DND-41 (cell line): Measurements from ENCODE around the gene IL17B.

Experiments
- EZH2 ChIP-seq: IDR thresholded peaks from 3 replicates; pipeline ENCODE4 v1.6.1; 2012; ENCODE audit warnings: borderline replicate concordance, low read depth, mild to moderate bottlenecking, moderate library complexity, low read length, inconsistent platforms; ENCODE audit not compliant: severe bottlenecking
- TF ChIP-seq, protein P1 (sequence below): IDR thresholded peaks from 2 replicates; pipeline ENCODE4 v1.5.1; 2012; ENCODE audit warnings: borderline replicate concordance, low read length, moderate library complexity, mild to moderate bottlenecking; ENCODE audit not compliant: poor library complexity, severe bottlenecking; ENCODE audit errors: extremely low read depth

DNA sequence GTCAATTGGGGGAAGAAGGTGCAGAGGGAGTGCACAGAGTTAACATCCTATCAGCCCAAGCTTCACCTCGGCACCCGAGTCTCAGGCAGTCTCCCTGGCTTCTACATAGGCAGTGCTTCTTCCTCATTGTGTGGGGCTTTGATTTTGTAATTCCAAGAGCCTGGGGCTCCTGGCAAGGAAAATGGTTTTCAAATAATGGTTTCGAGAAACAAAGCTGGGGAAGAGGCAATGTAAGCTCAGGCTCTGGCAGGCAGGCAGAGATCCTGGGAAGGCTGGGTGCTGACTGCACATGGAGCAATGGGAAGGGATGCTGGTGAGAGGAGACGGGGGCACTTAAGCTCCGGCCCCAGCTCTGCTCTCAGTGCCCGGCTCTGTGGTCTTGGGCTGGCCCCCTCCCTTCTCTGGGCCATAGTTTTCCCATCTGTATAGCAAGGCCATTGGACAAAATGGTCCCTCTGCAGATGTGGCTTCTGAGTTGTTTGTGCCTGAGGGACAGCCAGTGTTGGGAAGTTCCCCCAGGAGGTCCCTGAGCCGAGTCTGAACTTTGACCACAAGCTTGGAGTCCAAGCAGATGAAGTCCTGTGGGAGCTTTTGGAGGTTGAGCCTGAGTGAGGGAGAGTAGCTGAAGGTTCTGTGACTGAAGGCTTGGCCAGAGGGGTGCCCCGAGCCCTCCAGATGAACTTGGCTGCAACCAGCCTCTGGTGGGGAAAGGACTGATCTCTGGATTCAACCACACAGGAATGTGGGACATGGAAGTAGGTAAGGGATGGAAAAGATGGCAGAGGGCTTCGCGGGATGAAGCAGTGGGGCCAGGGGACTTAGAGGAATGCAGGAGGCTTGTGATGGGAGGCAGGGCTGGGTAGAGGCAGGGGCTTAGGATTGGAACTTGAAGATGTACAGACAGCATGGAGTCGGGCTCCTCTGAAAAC lies 28.5 kb upstream of the IL17B start:
- TF ChIP-seq, protein P1, sequence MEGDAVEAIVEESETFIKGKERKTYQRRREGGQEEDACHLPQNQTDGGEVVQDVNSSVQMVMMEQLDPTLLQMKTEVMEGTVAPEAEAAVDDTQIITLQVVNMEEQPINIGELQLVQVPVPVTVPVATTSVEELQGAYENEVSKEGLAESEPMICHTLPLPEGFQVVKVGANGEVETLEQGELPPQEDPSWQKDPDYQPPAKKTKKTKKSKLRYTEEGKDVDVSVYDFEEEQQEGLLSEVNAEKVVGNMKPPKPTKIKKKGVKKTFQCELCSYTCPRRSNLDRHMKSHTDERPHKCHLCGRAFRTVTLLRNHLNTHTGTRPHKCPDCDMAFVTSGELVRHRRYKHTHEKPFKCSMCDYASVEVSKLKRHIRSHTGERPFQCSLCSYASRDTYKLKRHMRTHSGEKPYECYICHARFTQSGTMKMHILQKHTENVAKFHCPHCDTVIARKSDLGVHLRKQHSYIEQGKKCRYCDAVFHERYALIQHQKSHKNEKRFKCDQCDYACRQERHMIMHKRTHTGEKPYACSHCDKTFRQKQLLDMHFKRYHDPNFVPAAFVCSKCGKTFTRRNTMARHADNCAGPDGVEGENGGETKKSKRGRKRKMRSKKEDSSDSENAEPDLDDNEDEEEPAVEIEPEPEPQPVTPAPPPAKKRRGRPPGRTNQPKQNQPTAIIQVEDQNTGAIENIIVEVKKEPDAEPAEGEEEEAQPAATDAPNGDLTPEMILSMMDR: no peak
- TF ChIP-seq EZH2: no peak
